Lower leg skin (tissue), 3 donors: ENCODE data around the gene FCHO2.

Experiments
- CTCF ChIP-seq, 3 donors: fragments of 450-650 bp; IDR thresholded peaks; one replicate each; pipeline ENCODE4 v1.5.1; 2016; ENCODE audit warnings: antibody characterized with exemption in 3 of 3, mild to moderate bottlenecking in 3 of 3, moderate library complexity in 2 of 3
- POLR2A ChIP-seq, 2 donors: fragments of 450-650 bp; IDR thresholded peaks; one replicate each; pipeline ENCODE4 v1.6.1; 2016 to 2017; ENCODE audit warnings: antibody characterized with exemption in 2 of 2, mild to moderate bottlenecking in 1 of 2, moderate library complexity in 1 of 2

- no peak for TF ChIP-seq POLR2A (IDR thresholded peaks at IDR 0.05)
- TF ChIP-seq CTCF (IDR thresholded peaks at IDR 0.05): no peak
These were observed 179.7 kb downstream of the FCHO2 start for GRCh38 chr5:73135429-73136054.
